GM18951 (cell line): ENCODE results near the gene NPHP4.

Experiments
- POLR2A ChIP-seq: IDR thresholded peaks from 4 replicates; pipeline ENCODE4 v1.6.1; 2011; ENCODE audit warnings: mild to moderate bottlenecking; ENCODE audit not compliant: insufficient read length, insufficient read depth; ENCODE audit errors: extremely low read depth
- in situ Hi-C: fragments of 300-500 bp; cut with MboI; formaldehyde crosslinking; loops from one replicate; pipeline ENCODE4 v1.12.0; 2022; ENCODE audit warnings: low sequenced_read_pairs, mixed read lengths, inconsistent platforms; ENCODE audit not compliant: unreplicated experiment

The NPHP4 gene

DNA sequence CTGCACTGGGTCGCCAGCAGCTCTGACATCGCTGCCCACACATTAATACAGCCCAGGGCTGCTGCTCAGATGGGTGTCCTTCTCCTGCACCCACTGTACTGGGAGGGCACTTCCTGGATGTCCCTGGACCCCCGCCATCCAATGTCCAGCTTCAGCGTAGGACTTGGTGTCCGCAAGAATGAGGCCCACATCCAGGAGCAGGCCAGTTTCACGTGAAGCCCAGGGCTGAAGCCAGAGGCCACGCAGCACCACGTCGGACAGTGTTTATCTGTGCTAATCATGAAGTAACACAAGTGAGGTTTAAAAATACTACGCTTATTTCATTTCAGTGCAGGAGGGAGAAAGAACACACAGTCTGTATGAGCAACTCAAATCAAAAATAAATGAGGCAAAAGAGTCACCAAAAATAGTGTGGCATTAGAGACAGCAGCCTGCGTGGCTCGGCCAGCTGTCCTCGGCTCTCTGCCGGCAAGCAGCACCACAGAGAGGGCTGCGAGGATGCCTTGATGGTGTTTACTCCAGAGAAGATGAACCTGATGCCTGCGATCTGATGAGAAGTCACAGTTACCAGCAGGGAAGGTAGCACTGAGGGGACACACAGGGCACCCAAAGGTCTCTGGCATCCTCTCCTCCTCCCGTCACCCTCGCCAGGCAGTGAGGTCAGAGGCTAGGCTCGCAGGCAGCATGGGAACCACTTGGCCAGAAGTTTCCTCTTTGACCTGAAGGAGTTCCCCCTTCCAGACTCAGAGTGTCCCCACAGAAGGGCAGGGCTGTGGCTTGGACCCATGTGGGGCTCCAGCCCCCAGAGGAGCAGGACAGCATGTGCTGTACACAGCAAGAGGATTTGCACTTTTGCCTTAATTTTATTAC is 22.1 kb upstream of the NPHP4 start:
- no peak for TF ChIP-seq POLR2A
- in situ Hi-C loops = no loop called here

DNA sequence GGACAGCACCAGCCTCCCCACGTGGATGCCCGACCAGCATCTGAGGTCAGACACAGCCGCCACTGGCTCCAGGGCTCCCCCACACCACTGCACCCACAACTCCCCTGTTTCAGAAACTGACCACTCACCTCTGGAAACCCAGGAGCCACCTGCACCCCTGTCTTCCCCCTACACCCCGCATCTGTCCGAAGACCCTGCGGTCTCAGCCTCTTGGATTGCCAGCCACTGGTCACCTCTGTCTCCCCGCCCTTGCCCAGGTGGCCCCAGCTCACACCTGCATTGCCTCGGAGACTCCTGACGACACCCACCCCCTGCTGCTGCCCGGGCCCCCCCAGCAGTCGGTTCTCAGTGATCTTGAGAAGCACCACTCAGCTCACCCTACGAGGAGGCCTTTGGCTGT is 21.3 kb upstream of the NPHP4 start:
- in situ Hi-C loops = no loop called here
- TF ChIP-seq POLR2A = no peak

DNA sequence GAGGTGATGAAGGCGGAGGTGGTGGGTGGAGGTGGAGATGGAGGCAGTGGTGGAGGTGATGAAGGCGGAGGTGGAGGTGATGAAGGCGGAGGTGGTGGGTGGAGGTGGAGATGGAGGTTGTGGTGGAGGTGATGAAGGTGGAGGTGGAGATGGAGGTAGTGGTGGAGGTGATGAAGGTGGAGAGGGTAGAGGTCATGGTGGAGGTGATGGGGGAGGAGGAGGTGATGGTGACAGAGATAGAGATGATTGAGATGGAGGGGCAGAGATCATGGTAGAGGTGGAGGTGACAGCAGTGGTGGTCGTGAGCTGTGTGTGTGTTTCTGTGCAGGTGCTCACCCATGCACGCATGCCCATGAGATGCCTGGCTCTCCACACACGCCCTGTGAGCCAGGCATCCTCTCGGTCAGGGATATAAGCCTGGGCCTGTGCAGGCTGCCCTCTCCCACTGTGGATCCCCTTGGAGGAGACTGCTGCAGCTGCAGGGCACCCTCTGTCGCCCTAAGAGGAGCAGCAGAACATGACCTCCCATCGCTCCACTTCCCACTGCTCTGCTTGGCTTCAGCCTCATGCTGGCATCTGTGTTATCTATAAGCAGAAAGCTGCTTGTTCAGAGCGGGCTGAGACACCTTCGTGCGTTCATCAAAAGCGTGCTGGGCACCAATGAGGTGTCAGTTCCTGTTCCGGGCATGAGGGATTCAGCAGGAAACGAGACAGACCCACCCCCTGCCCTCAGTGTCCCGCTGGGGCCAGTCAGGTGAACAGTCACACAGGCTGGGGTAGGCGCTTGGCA is 20.5 kb upstream of the NPHP4 start:
- in situ Hi-C loops = no loop called here
- TF ChIP-seq POLR2A = no peak

DNA sequence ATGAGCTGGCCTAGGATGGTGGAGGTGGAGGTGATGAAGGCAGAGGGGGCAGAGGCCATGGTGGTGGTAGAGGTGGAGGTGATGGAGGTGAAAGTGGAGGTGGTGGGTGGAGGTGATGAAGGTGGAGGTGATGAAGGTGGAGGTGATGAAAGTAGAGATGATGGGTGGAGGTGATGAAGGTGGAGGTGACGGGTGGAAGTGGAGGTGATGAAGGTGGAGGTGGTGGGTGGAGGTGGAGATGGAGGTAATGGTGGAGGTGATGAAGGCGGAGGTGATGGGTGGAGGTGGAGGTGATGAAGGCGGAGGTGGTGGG is 19.7 kb upstream of the NPHP4 start:
- in situ Hi-C loops = no loop called here
- no peak for TF ChIP-seq POLR2A

DNA sequence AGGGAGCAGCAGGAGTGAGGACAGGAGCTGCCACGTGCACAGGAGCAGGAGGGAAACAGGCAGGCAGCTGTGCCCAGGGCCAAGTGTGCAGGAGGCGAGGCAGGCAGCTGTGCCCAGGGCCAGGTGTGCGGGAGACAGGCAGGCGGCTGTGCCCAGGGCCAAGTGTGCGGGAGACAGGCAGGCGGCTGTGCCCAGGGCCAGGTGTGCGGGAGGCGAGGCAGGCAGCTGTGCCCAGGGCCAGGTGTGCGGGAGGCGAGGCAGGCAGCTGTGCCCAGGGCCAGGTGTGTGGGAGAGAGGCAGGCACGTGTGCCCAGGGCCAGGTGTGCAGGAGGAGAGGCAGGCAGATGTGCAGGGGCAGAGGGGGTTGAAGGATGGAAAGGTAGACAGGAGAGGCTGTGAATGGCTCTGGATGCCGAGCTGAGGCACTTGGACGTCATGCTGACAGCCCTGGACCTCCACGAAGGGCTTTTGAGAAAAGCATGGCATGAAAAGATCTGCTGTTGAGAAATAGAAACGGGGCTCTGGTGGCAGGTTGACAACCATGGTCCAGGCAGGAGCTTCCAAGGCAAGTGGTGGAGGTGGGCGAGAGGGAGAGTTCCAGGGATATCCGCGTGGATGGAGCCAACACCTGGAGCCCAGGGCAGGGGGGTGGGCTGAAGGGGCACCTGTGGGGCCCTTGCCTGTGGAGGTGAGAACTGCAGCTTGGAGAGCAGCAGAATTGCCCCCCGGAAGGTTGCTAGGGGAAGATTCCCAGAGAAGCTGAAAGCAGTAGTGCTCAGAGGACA is 19.1 kb upstream of the NPHP4 start:
- no peak for TF ChIP-seq POLR2A
- in situ Hi-C loops = no loop called here

DNA sequence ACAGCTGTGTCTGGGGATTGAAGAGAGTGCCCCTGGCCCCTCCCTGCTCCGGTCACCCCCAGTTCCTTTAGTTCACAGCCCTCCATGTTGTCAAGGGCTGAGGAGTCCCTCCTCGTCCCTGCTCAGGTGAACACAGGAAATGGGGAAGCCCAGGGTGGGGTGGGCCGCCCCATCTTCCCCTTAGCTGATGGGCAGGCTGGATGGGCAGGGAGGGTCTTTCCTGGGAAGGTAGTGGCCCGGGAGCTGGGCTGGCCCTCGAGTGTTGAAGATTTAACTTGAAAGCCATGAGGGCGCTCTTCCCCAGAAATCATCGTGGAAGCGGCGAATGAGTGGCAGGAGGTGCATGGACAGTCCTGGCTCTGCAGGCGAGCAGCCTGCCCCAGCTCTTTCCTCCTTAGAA is 18.3 kb upstream of the NPHP4 start:
- in situ Hi-C loops = no loop called here
- no peak for TF ChIP-seq POLR2A

DNA sequence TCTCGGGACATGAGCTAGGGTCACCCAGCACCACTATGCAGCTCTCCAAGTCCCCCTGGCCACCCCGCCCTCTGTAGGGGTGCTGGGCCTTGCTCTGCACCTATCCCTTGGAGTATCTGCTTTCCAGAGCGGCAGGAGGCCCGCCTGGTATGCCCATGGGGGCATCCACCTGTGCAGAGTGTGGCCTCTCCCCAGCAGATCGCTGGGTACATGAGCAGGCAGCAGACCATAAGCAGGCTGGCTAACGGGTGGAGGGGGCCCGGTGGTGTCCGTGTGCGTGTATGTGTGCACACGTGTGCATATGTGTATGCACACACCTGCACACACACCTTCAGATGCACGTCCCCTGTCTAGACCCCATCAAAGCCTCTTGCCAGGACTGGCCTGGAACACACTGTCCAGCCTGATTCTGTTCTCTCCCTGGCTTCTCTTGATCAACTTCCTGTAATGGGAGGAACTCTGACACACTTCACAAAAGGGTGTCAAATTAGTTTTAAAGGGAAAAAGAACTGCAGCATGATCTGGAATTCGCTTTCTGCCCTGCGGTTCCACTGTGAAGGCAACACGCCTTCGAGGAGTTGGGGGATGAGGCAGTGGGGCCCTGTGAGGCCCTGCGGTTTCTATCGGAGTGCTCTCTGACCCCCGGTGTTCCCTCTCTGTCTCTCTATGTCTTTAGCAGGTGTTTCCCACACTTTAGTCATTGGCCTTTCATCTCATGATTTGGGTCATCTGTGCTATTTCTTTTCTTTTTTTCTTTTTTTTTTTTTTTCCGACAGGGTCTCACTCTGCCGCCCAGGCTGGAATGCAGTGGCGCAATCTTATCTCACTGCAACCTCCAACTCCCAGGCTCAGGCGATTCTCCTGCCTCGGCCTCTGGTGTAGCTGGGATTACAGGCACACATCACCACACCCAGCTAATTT is 17.2 kb upstream of the NPHP4 start:
- TF ChIP-seq POLR2A = no peak
- in situ Hi-C loops = no loop called here

DNA sequence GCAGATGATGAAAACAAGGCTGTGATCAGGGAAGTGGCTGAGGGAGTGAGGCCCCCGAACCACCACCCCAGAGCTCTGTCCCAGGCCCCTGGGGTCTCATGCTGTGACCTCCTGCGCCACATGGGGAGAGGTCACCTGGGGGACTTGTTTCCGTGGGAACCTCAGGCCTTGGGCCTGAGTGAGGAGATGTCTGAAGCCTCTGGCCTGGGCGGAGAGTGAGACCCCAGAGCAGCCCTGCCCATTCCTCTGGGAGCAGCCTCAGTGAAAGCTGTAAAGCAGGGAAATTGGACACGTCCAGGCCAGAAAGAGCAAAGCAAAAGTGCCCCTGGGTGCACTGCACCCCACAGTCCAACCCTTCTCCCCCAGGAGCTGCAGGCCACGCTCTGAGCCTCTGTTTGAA is 16.5 kb upstream of the NPHP4 start:
- in situ Hi-C loops = no loop called here
- no peak for TF ChIP-seq POLR2A

DNA sequence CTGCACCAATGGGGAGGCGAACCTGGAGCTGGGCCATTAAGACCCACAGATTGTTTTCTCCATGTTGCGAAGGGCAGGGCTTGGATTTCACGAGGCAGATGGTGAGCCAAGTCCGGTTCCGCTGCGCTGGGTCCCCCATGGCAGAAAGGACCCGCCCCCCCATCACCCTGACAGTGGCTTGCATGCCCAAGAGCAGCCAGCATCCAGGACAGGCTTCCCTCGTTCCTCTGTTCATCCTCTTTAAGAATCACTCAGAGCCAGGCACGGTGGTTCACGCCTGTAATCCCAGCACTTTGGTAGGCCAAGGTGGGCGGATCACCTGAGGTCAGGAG is 15.8 kb upstream of the NPHP4 start:
- in situ Hi-C loops = no loop called here

DNA sequence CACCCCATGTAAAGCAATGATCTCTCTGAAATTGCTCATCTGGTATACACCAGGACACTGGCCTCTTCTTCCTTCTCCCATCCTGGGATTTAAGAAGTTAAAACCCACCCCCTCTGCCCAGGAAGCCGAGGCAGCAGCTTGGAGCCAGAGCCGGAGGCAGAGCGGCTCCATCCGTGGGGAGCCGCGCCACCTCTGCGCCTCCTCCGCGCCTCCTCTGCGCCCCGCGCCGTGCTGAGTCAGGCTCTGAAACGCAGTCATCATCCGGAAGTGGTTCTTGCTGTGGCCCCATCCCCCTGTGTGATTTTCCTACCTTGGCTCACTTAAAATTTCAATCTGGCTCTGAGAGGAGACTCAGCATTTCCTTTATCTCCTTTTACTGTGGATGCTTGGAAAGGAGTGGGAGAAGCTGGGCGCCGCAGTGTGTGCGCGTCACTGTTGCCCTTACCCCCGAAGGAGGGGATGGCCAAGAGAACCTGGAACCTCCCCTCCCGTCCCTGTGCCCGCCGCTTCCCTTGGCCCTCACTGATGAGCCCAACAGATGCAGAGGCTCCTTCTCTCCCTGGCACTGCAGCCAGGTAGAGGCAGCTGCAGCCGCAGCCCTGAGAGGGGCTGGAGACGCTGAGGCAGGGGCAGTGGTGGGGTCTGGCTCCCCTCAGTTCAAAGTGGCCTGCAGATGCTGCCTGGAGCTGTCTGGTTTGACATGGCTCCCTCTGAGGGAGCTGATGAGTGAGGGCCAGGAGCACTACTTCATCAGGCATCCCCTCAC is 15.3 kb upstream of the NPHP4 start:
- in situ Hi-C loops = no loop called here
- no peak for TF ChIP-seq POLR2A

More for the DNA sequence above, 15.8 kb upstream of the NPHP4 start:
- TF ChIP-seq POLR2A = no peak

DNA sequence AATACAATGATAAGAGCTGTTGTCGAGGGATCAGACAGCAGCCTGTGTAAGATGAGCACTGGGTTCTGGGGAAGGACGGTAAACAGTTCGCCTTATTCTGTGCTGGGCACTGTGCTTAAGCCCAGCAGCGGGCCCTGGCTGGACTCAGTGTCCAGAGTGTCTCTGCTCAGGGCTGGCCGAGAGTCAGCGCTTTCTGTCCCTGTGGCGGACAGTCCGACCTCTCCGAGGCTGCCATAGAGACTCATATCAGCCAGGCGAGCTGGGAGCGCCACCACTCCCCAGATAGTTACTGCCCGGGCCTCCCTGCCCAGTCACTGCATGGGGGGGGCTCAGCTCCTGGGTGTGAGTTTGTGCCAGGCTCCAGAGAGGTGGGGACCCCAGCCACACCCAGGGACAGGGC is 14.7 kb upstream of the NPHP4 start:
- in situ Hi-C loops = no loop called here
- no peak for TF ChIP-seq POLR2A
